Endothelial cell of umbilical vein (primary cell): Measurements from ENCODE around the gene MGME1.

Experiments
- EZH2 ChIP-seq: IDR thresholded peaks from 2 replicates; pipeline ENCODE4 v1.6.1; 2012; ENCODE audit warnings: borderline replicate concordance, low read depth, mild to moderate bottlenecking, moderate library complexity, low read length, inconsistent platforms; ENCODE audit not compliant: severe bottlenecking
- FOS ChIP-seq: IDR thresholded peaks from 2 replicates; pipeline ENCODE4 v1.6.1; 2011; ENCODE audit warnings: mild to moderate bottlenecking, low read length, moderate library complexity, borderline replicate concordance; ENCODE audit not compliant: insufficient read depth
- GATA2 ChIP-seq: IDR thresholded peaks from 2 replicates; pipeline ENCODE4 v1.7.0; 2011; ENCODE audit warnings: low read depth, mild to moderate bottlenecking, moderate library complexity, mixed read lengths, low read length; ENCODE audit not compliant: insufficient read length, insufficient read depth
- MYC ChIP-seq: IDR thresholded peaks from one replicate; pipeline ENCODE4 v1.6.1; 2011; ENCODE audit warnings: mild to moderate bottlenecking, low read depth, low read length
- POLR2A ChIP-seq: IDR thresholded peaks from 2 replicates; pipeline ENCODE4 v1.6.1; 2012; ENCODE audit warnings: low read depth, mild to moderate bottlenecking, control low read depth, low read length
- POLR2AphosphoS5 ChIP-seq: IDR thresholded peaks from 2 replicates; pipeline ENCODE4 v1.6.1; 2012; ENCODE audit warnings: low read depth, mild to moderate bottlenecking, control low read depth, low read length, moderate library complexity; ENCODE audit not compliant: insufficient read depth
- TF ChIP-seq, protein P1 (sequence below), 2 donors: IDR thresholded peaks; 1 replicate in 1 of 2; 2 replicates in 1 of 2; pipeline ENCODE4 v1.5.1; 2011; ENCODE audit warnings: low read length in 2 of 2, mild to moderate bottlenecking in 2 of 2, moderate library complexity in 2 of 2, control low read depth in 1 of 2, inconsistent platforms in 1 of 2, low read depth in 1 of 2; ENCODE audit not compliant: insufficient read depth in 1 of 2; ENCODE audit errors: extremely low read depth in 1 of 2
- TF ChIP-seq, protein P2 (sequence below): IDR thresholded peaks from 2 replicates; pipeline ENCODE4 v1.6.1; 2011; ENCODE audit not compliant: insufficient read depth, insufficient read length

DNA sequence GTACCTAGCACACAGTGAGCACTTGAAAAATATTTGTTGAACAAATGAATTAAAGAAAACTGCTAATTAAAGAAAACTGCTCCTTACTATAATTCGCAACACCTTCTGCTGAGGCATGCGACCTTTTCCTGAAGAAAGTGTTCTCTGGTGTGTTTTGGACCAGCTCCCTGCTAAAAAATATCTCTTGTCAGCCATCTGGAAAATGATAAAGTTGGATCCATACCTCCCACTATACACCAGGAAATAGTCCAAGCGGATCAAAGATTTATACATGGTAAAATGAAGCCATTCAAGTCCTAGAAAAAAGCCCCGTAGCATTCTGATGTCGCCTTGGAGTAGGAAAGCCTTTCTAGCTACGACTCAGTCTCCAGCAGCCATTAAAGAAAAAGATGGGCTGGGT is 45.6 kb downstream of the MGME1 start:
- TF ChIP-seq, protein P1, sequence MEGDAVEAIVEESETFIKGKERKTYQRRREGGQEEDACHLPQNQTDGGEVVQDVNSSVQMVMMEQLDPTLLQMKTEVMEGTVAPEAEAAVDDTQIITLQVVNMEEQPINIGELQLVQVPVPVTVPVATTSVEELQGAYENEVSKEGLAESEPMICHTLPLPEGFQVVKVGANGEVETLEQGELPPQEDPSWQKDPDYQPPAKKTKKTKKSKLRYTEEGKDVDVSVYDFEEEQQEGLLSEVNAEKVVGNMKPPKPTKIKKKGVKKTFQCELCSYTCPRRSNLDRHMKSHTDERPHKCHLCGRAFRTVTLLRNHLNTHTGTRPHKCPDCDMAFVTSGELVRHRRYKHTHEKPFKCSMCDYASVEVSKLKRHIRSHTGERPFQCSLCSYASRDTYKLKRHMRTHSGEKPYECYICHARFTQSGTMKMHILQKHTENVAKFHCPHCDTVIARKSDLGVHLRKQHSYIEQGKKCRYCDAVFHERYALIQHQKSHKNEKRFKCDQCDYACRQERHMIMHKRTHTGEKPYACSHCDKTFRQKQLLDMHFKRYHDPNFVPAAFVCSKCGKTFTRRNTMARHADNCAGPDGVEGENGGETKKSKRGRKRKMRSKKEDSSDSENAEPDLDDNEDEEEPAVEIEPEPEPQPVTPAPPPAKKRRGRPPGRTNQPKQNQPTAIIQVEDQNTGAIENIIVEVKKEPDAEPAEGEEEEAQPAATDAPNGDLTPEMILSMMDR (IDR thresholded peaks at IDR 0.05; ENCODE audit: extremely low read depth in 1 of 2, insufficient read depth in 1 of 2, low read depth in 1 of 2, low read length in 2 of 2), result no peak
- TF ChIP-seq FOS, result no peak
- TF ChIP-seq POLR2A, result no peak
- no peak for TF ChIP-seq EZH2
- TF ChIP-seq GATA2, result no peak
- no peak for TF ChIP-seq MYC
- TF ChIP-seq, protein P2, sequence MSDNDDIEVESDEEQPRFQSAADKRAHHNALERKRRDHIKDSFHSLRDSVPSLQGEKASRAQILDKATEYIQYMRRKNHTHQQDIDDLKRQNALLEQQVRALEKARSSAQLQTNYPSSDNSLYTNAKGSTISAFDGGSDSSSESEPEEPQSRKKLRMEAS, result no peak
- no peak for TF ChIP-seq POLR2AphosphoS5
